ENCODE measurements around the gene PLXNB1. TPM values are rescaled to one million over a fixed set of nuclear protein-coding genes. Genes with fewer than 3 reads are reported as not detected.
"Not testable (repeated sequence)": the region's sequence is repeated elsewhere in the genome, so short reads cannot be mapped to it uniquely, and the experiment has no call there.

PLXNB1 gene
- total RNA-seq, 1 experiment from 2014 or later, result 8.9 TPM

DNA sequence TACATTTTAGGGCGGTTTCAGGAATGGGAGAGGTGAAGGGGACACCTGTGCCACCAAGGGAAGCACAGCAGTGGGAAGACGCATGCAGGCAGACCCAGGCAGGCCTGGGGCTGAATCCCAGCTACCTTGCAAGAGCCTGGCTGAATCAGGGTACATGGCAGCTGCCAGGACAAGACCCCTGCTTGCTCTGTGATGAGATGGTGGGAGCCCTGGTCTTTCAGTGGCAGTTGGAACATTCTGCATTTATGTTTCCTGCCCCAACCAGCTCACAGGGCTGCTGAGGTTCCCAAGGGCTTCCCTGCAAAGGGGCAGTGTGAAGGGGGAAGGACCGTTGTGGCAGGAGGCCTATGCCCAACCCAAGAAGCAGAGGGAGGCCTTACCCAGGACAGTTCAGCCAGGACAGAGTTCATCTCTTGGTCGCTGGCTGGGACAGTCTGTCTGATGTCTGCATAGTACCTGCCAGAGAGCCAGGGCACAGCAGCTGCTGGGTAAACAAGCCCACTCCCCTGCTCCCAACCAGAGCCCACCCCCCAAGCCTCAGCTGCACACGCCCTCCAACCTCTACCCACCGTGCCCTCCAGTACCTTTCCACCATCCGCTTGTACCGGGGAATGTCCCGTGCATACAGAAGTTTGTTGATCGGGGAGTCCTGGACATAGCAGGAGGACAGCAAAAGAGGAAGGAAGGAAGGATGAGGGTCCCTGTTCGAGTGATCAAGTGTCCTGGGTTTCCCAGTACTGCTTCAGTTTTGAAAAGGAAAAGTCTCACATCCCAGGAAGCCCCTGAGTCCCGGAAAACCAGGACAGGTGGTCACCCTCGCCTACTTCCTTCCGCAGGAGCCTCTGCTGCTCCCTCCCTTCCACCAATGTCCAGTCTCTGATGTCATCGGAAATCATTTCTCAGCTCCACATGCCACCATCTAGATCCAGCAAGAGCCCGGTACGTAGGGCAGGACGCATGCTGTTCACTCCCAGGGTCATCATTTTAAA is 23.1 kb downstream of the PLXNB1 start:
- DNase-seq (ENCODE audit: low read depth), result no peak

DNA sequence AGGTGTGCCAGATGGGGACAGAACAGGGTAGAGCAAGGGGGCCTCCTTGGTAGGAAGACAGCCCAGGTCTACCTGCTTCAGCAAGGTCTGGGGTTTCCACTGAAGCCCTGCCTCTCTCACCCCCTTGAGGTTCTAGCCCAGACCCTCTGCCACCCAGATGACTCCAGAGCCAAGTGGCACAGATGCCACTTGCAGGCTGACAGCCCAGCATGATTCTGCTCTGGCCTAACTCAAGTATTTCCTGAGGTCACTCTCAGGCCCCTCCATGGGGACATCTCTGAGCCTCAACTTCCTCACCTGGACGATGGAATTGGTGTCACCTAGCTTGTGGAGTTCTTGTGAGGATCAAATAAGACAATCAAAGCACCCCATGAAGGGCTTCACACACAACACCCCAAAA is 23.9 kb downstream of the PLXNB1 start:
- DNase-seq (ENCODE audit: low read depth), result no peak

DNA sequence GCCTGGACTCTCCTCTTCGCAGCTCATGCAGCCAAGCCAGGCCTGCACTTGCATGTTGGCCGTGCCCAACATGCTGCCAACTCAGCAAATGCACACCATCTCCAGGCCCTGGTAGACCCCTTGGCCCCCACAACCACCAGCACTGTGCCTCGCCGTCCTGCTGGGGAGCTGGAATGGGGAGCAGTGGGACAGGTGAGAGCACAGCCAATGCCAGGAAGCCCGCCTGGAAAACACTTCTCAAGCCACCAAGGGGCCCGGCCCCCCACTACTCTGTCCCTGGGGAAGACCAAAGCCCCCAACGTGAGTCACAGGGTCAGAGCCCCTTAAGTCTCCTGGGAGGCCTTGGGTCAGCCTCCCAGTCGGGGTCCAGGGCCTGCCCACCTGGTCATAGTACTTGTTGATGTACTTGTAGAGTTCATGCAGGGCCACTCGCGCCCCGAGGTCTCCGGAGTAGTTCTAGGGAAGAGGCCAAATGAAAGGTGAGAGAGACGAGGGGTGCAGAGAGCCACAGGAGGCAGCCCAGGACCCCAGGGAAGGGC is 24.5 kb downstream of the PLXNB1 start:
- no peak for DNase-seq (ENCODE audit: low read depth)

GRCh38 chr3:48404440-48405342 is 25.2 kb downstream of the PLXNB1 start:
- no peak for DNase-seq (ENCODE audit: low read depth)

DNA sequence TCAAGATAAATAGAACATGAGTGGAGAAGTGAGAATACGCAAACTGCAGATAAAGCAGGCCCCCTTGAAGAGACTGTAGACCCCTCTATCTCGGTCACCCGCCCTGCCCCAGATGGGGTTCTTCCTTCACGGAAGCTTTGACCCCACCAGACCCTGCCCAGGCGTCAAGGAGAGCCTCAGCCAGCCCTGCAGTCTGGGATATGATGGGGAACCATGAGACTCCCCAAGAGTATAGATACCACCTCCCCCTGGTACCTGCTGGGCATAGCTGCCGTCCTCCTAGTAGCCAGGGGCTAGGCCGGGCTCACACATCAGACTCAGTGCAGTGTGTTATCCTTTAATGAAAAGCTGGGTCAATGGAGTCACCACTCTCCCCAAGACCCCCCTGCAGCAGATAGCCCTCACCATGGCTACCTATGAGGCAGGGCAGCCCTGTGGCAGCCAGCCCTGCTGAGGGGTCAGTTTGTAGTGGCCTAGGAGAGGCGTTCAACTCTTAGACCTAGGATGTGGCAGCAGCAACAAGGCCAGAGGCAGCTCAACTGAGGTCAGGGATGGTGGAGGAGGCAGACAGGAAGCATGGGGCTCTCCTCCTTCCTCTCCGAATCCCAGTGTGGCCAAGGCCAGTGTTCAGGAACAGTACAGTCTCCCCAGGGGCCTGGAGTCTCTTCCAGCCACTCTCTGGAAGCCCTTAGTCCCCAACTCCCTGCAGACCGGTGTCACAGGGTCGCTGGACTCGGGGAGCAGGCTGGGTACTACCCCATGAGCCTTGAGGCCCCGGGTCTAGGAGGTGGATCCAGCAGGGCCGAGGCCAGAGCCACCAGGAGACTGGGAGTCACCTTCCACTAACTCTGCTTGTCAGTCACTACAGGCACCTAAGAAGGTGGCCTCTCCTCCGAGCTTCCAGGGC is 26.1 kb downstream of the PLXNB1 start:
- no peak for DNase-seq (ENCODE audit: low read depth)

GRCh38 chr3:48402907-48403306 is 27.0 kb downstream of the PLXNB1 start:
- DNase-seq (ENCODE audit: low read depth), result no peak

GRCh38 chr3:48402281-48402732 is 27.6 kb downstream of the PLXNB1 start:
- DNase-seq (ENCODE audit: low read depth), result peak; percentile 85

- DNase-seq (ENCODE audit: low read depth), result not testable (repeated sequence)
These were observed 28.4 kb downstream of the PLXNB1 start for GRCh38 chr3:48401434-48401901.

DNA sequence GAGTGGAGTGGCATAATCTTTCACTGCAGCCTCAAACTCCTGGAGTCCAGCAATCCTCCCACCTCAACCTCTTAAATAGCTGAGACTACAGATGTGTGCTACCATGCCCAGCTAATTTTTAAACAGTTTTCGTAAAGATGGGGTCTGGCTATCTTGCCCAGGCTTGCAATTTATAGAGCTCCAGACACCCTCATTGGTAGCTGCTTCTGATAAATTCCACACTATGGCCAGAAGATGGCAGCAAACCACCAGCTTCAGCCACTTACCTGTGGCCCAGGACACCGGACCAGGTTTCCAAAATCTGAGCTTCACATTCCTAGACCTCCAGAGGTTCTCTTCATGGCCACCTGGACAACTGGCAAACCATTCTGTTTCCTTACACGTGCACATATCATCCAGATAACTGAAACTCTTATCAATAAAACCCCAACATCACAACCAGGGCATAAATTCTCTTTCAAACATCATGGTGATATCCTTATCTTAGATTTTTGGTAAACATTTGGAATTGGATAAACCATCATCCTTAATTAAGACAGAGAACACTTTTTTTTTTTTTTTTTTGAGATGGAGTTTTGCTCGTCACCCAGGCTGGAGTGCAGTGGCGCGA is 29.0 kb downstream of the PLXNB1 start:
- DNase-seq (ENCODE audit: low read depth), result peak; percentile 70

DNA sequence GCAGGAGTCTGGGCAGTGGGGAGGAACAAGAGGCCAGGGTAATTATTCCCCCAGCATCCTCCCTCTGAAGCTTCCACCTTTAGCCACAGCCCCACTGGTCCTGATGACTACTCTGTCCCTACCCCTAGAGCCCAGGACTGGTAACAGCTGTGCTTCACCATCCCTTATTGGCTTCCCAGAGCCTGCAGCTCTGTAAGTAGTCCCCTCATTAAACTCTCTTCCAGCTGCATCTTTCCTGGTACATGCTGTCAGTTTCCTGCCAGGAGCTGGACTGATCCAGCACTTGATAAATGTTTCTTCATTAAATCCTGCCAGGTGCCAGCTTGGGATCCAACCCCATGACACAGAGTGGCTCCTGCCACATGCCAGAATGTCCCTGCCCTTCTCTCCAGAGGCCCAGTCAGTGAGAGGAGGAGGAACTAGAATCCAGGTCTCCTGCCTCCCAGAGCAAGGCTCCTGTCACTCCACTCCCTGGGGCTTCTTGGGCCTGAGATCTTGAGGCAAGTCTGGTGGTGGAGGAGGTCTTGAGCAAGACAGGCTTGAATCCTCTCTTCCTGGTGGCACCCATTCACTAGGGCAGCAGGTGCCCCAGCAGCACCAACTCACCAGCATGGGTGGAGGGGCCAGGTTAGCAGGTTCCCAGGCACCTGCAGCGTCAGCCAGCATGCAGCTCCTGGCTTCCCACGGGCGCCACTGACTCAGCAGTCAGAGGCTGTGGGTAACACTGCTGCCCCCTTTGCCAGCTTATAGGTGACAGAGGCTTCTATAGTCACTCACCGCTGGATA is 30.3 kb downstream of the PLXNB1 start:
- no peak for DNase-seq (ENCODE audit: low read depth)

DNA sequence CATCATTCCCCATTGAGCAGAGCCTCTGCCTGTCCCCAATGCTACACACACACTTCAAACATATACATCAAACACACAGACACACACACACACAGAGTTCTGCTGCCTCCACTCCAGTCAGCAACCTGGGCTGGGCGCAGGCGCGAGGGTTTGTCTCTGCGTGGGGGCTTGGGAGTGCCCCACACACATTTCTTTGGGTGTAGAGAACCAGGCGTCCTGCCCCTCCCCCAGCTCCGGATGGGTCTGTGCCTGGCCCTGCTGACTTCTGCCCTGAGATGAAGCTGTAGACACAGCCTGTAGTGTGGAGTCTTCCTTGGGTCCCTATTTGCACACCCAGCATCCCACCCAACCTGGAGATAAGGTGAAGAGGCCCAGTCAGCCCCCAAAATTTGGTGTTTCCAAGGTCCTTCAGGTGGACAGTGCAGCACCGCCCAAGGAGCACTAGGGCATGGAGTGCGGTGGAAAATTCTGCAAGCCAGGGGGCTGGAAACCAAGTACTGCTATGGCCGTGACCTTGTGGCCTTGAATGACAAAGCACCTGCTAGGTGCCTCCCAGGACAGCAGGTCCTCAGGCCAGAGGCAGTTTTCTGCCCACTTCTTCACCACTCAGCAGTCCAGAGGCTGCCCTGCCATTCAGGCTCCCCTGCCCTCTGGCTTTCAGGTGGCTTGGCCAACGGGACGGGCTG is 31.0 kb downstream of the PLXNB1 start:
- DNase-seq (ENCODE audit: low read depth), result no peak

DNA sequence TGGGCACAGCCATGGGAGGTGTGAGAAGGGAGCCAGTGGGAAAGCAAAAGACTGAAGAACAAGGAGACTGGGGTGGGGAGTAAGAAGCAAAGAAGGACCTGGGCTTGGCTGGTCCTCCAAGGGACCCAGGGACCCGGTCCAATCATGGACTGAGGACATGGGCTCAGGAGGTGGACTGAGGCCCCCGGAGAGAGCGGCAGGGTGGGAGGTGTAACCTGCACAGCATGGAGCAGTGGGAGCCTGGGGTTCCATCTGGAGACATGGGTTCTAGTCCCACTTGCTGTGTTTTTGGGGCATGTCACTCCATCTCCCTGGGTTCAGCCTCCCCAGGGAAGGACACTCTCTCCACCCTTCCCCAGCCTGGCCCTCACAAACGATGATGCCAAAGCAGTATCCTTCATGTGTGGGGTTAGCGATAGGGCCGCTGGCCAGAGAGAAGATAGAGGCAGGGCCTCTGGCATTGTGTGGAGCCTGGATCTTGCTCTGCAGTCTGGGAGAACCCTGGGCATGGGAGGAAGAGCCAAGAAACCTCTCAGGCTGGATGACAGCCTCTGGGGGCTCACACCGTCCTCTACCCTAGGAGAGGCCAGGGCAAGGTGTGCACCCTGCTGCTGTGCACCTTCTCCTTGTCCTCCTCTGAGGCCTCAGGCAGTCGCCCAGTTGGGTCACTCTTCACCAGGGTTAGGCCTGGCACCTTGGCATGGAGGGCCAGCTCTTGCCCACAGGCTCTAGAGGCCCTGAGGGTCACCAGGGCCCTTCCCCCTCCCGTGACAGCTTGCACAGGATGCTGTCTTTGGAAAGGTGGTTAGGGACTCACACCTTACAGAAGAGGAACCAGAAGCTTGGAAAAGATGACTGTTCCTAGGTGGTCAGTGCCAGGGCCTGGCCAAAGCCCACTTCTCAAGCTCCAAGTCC is 31.9 kb downstream of the PLXNB1 start:
- DNase-seq (ENCODE audit: low read depth), result no peak

DNA sequence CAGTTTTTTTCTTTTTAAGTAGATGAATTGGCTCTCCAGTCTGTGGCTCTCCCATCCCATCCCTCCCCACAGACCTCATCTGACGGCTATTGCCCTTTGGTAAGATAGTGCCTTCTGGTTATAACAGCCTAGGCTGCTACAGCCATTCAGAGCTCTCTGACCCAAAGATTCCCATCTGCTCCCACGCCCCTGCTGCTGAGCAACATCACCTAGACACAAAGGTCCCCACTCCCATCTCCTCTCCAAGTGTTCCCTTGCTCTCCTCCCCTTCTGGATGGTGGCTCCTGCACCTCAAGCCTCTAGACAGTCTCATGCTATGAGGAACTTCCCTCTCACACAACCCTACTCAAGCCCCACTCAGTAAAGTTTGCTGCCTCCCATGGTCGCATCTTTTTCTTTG is 34.2 kb downstream of the PLXNB1 start:
- DNase-seq (ENCODE audit: low read depth), result no peak

DNA sequence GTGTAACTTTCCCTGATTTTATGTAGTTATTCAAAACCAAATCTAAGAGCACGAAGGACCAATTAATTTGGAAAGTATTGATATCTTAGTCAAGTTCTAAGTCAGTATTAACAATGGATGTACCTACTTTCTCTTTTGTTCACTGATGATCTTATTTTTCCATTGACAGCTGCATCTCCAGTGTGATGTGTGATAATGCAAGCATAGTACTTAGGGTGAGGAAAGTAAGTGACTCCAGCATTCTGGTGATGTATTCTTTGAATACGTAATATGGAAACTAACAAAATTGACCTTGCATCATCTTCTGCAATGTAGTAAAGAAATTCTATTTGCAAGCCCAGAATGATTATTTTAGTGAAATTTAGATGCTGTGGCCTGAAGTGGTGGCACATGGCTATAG is 35.5 kb downstream of the PLXNB1 start:
- no peak for DNase-seq (ENCODE audit: low read depth)

- DNase-seq (ENCODE audit: low read depth), result no peak
These were observed 40.9 kb downstream of the PLXNB1 start for GRCh38 chr3:48388966-48389365.

GRCh38 chr3:48387634-48388033 is 42.3 kb downstream of the PLXNB1 start:
- peak; percentile 38 for DNase-seq (ENCODE audit: low read depth)

DNA sequence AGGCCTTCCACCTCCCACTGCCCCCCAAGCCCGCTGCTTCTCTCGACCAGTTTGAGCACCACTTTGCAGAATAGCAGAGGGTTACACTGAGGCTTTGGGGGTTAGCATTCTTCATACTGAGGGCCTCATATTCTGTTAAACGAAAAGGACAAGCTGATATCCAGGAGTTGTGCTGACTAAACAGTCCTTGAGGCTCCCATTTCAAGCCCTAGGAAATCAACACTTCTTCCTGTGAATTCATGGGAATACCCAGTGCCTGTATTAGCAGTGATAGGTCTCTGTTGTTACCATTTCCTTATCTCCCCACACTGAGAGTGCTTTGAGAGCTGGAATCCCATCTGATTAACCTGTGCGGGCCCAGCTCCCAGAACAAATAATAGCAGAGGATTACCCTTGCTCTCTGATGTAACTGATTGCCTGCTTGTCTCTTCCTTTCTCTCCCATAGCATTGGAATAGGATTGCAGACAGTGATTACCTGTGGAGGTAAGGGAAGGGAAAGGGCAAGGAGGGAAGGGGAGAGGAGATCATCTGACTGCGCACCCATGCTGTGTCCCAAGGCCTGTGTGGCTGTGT is 56.9 kb downstream of the PLXNB1 start:
- DNase-seq (ENCODE audit: low read depth), result no peak

DNA sequence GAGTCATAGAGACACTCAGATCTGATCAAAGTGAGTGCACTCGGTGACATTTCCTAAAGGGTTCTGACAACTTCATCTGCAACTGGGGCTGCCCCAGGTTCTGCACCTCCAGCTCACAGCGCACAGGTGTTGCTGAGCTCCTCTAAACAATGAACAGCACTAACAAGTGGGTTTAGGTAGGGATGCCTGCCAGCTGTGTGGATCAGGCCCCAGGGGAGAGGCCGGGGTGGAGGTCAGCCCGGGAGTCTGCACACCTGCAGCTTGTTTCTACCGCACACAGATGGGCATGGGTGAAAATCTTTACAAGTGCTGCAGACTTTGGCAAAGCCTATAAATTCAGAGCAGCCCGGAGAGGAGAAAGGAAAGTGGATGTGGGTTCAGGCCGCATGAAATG is 57.5 kb downstream of the PLXNB1 start:
- DNase-seq (ENCODE audit: low read depth), result no peak
